Spleen (tissue), 7 donors: ENCODE data around the gene TP53TG5.

ENCODE experiments used
- POLR2A ChIP-seq, 3 donors: fragments of 450-650 bp; IDR thresholded peaks; one replicate each; pipeline ENCODE4 v1.5.1; 2017; ENCODE audit warnings: antibody characterized with exemption in 3 of 3, mild to moderate bottlenecking in 1 of 3
- TF ChIP-seq, protein P1 (sequence below), 11 experiments: fragments of 200-600 bp in 7 of 11; fragments of 450-650 bp in 4 of 11; sonication (generic) in 4 of 11; IDR thresholded peaks in 8 of 11; conservative IDR thresholded peaks in 3 of 11; 1 replicate in 7 of 11; 2 replicates in 4 of 11; pipeline versions ENCODE4 v1.4.0 to v1.8.0; 2016 to 2021; ENCODE audit warnings: antibody characterized with exemption in 11 of 11, inconsistent platforms in 4 of 11, mild to moderate bottlenecking in 1 of 11
- donor health status: DM: no; HTN: no; CAD: no; lungs with moderate emphysema.
- donor health status: DM: no; HTN: no; CAD: no.
- donor health status: DM: no; HTN: no; CAD: no.

DNA sequence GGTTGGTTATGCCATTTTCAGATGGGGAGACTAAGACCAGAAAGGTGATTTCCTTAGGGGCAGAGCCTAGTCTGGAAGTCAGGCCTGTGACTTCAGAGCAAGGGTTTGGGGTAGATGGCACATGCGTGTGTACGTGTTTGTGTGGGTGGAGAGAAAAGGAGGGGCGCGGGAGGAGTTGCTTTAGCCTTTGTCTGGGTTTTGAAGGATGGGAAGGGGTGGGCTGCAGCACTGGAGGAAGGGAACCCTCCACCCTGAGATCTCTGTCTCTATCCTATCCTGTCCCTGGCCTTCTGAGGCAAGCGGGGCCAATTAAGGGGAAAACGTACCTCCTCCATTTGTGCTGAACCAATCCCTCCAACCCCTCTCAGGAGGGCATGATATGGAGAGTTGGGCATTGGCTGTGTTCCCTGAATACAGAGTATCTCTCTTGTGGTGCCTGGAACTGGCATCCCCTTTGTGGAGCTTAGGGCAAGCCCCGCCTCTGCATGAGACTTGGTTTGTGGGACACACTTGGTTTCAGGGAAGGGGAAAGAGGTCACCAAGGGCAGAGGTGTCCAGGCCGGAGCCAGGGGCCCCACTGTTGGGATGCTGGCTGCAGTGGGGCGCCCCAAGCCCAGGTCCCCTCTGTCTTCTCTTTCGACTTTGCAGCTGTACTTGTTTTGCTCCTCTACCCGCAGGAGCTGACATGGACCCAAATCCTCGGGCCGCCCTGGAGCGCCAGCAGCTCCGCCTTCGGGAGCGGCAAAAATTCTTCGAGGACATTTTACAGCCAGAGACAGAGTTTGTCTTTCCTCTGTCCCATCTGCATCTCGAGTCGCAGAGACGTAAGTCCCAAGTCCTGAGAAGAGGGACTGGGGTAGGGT, 29.9 kb upstream of the TP53TG5 start, which contains the start of gene DBNDD2:
- no peak for TF ChIP-seq POLR2A (IDR thresholded peaks at IDR 0.05)
- TF ChIP-seq, protein P1, sequence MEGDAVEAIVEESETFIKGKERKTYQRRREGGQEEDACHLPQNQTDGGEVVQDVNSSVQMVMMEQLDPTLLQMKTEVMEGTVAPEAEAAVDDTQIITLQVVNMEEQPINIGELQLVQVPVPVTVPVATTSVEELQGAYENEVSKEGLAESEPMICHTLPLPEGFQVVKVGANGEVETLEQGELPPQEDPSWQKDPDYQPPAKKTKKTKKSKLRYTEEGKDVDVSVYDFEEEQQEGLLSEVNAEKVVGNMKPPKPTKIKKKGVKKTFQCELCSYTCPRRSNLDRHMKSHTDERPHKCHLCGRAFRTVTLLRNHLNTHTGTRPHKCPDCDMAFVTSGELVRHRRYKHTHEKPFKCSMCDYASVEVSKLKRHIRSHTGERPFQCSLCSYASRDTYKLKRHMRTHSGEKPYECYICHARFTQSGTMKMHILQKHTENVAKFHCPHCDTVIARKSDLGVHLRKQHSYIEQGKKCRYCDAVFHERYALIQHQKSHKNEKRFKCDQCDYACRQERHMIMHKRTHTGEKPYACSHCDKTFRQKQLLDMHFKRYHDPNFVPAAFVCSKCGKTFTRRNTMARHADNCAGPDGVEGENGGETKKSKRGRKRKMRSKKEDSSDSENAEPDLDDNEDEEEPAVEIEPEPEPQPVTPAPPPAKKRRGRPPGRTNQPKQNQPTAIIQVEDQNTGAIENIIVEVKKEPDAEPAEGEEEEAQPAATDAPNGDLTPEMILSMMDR (IDR thresholded peaks at IDR 0.05 in 8 of 11, conservative IDR thresholded peaks at IDR 0.05 in 3 of 11), result no peak
